ENCODE measurements around the gene FANCD2OS.

DNA sequence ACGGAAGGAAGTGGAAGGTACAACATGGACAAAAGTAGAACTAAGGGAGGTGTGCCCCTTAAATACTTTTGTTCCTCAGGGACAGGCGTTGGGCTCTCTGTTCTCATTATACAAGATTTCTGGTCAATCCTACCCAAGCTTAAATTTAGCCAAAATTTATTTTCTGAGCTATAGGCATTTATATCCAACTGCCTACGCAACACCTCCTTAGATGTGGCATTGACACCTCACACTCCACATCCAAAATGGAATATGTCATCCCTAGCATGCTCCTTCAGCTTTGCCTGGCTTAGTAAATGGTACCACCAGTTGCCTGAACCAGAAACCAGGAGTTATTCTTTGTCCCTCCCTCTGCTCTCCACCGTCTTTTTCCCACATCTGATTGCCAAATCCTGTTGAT, 26.2 kb downstream of the FANCD2OS start:
- TF ChIP-seq, protein P1, sequence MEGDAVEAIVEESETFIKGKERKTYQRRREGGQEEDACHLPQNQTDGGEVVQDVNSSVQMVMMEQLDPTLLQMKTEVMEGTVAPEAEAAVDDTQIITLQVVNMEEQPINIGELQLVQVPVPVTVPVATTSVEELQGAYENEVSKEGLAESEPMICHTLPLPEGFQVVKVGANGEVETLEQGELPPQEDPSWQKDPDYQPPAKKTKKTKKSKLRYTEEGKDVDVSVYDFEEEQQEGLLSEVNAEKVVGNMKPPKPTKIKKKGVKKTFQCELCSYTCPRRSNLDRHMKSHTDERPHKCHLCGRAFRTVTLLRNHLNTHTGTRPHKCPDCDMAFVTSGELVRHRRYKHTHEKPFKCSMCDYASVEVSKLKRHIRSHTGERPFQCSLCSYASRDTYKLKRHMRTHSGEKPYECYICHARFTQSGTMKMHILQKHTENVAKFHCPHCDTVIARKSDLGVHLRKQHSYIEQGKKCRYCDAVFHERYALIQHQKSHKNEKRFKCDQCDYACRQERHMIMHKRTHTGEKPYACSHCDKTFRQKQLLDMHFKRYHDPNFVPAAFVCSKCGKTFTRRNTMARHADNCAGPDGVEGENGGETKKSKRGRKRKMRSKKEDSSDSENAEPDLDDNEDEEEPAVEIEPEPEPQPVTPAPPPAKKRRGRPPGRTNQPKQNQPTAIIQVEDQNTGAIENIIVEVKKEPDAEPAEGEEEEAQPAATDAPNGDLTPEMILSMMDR (IDR thresholded peaks at IDR 0.05), result no peak
- TF ChIP-seq HOXA7 (CRISPR knock-in tag; IDR thresholded peaks at IDR 0.05) (no peak), POLR2A (IDR thresholded peaks at IDR 0.05; ENCODE audit: low read length) (no peak)
- TF ChIP-seq, protein P2, sequence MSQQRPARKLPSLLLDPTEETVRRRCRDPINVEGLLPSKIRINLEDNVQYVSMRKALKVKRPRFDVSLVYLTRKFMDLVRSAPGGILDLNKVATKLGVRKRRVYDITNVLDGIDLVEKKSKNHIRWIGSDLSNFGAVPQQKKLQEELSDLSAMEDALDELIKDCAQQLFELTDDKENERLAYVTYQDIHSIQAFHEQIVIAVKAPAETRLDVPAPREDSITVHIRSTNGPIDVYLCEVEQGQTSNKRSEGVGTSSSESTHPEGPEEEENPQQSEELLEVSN (IDR thresholded peaks at IDR 0.05; ENCODE audit: borderline replicate concordance, low read depth), result no peak

All from A549 (cell line).